AG10803 (cell line): ENCODE data around the gene AFAP1.
A peak's percentile ranks its signal among the peaks of the same experiment; 100 is the strongest.

Experiments
- DNase-seq: peaks from one replicate; pipeline ENCODE4 v3.0.0; 2010; ENCODE audit warnings: low read depth
- H3K4me3 ChIP-seq: 2 replicates; pipeline ENCODE4 v1.5.1; 2011; ENCODE audit warnings: mild to moderate bottlenecking, low read length, control low read depth
- CTCF ChIP-seq: conservative IDR thresholded peaks from 2 replicates; pipeline ENCODE4 v1.5.1; 2011; ENCODE audit warnings: mild to moderate bottlenecking, low read length, control low read depth, inconsistent platforms

Gene AFAP1

GRCh38 chr4:7857993-7858392, 81.7 kb downstream of the AFAP1 start:
- no peak for DNase-seq
- no peak overlapping the region for H3K4me3 ChIP-seq

GRCh38 chr4:7857238-7857701, 82.4 kb downstream of the AFAP1 start:
- no peak for TF ChIP-seq CTCF
- no peak overlapping the region for H3K4me3 ChIP-seq
- peak; percentile 96 for DNase-seq

More at GRCh38 chr4:7857993-7858392, 81.7 kb downstream of the AFAP1 start:
- no peak for TF ChIP-seq CTCF

- TF ChIP-seq CTCF: no peak
- no peak overlapping the region for H3K4me3 ChIP-seq
- DNase-seq: no peak
Measured at GRCh38 chr4:7855731-7856130, 83.9 kb downstream of the AFAP1 start.

GRCh38 chr4:7854697-7855370, 84.8 kb downstream of the AFAP1 start:
- DNase-seq: no peak
- H3K4me3 ChIP-seq: no peak overlapping the region
- TF ChIP-seq CTCF: no peak

GRCh38 chr4:7854216-7854615, 85.4 kb downstream of the AFAP1 start:
- no peak for TF ChIP-seq CTCF
- no peak overlapping the region for H3K4me3 ChIP-seq
- DNase-seq: no peak

GRCh38 chr4:7853271-7853670, 86.4 kb downstream of the AFAP1 start:
- DNase-seq: no peak
- no peak for TF ChIP-seq CTCF
- H3K4me3 ChIP-seq: no peak overlapping the region

GRCh38 chr4:7852568-7853185, 87.0 kb downstream of the AFAP1 start:
- no peak for TF ChIP-seq CTCF
- no peak for DNase-seq
- no peak overlapping the region for H3K4me3 ChIP-seq
